C4-2B (cell line): ENCODE measurements around the gene GRIN1.

Source experiments
- CTCF ChIP-seq: fragments of 450-650 bp; conservative IDR thresholded peaks from 2 replicates; pipeline ENCODE4 v1.5.1; 2017; ENCODE audit warnings: mild to moderate bottlenecking
- ZFX ChIP-seq: fragments of 450-650 bp; IDR thresholded peaks from 2 replicates; pipeline ENCODE4 v1.6.1; 2017

GRCh38 chr9:137096785-137097546, 42.0 kb upstream of the GRIN1 start:
- TF ChIP-seq CTCF = no peak
- no peak for TF ChIP-seq ZFX
